GM23248 (cell line): ENCODE results near the gene BAIAP2L2.

ENCODE experiments used
- EZH2 ChIP-seq: fragments of 200-600 bp; sonication (generic); IDR thresholded peaks from 2 replicates; pipeline ENCODE4 v1.6.1; 2018; ENCODE audit warnings: antibody characterized with exemption, mild to moderate bottlenecking; ENCODE audit not compliant: insufficient read depth, poor library complexity, severe bottlenecking
- EZH2phosphoT487 ChIP-seq: fragments of 200-600 bp; sonication (generic); IDR thresholded peaks from 2 replicates; pipeline ENCODE4 v1.6.1; 2018; ENCODE audit warnings: antibody characterized with exemption, moderate library complexity, mild to moderate bottlenecking, low read depth; ENCODE audit not compliant: insufficient read depth

DNA sequence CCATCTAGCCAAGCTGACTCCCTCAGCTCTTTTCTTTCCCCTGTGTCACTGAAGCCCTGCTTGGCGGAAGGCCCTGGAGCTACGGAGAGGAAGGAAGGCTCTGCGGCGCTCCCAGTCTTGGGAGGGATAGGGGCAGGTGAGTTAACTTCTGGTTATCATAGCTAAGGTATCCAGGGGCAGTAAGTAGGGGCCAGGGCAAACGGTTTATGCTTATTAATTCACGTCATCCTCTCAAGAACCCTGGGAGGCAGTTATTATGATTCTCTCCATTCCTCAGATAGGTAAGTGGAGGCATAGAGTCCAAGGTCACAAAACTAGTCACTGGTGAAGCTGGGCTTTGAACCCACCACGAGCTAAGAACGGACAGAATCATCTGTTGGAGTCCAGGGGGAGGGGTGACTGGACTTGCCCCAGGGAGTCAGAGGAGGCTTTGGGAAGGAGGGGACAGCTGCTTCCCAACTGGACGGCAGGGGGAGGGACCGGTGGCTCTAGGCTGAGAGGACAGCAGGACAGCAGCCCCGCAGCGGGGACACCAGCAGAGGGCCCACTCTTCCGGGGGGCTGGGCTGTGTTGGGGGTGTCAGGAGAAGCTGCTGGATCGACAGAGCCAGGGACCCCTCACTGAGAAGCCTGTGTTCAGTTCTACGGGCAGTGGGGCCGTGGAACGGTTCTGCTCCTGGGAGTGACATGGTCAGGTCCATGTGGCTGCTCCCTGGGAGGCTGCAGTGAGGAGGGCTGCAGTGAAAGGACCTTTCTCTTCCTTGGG is 3.5 kb downstream of the BAIAP2L2 start:
- TF ChIP-seq EZH2 (no peak), EZH2phosphoT487 (no peak)
